OCI-LY7 (cell line): ENCODE data around the gene FMN2. TPM values are rescaled to one million over a fixed set of nuclear protein-coding genes. Genes with fewer than 3 reads are reported as not detected.

Experiments used
- BruUV-seq: library from RNA; stranded (reverse); fragments of 400-500 nt; replicated peaks from 2 replicates; lab custom pipeline; 2021; lab: Mats Ljungman, UMichigan
- CTCF ChIA-PET: fragments of 300-600 bp; sonication (Branson Sonifier 250); formaldehyde crosslinking; loops from one replicate; lab custom pipeline; 2022; ENCODE audit warnings: antibody characterized with exemption; ENCODE audit not compliant: unreplicated experiment; lab: Charles Lee
- POLR2A ChIA-PET: fragments of 300-600 bp; sonication (Branson Sonifier 250); formaldehyde crosslinking; loops from one replicate; lab custom pipeline; 2022; ENCODE audit warnings: antibody characterized with exemption; lab: Charles Lee
- DNase-seq: peaks from one replicate; pipeline ENCODE4 v3.0.0-alpha.2; 2015; ENCODE audit warnings: low spot score
- H2AFZ ChIP-seq: fragments of 200-600 bp; sonication (generic), shearing (Covaris generic); 2 replicates; pipeline ENCODE4 v1.6.1; 2014; ENCODE audit warnings: mild to moderate bottlenecking, antibody characterized with exemption, low read length, moderate library complexity
- H3K27ac ChIP-seq: fragments of 200-600 bp; sonication (generic); 2 replicates; pipeline ENCODE4 v1.5.1; 2014; ENCODE audit warnings: mixed run types, low read depth, mild to moderate bottlenecking, moderate library complexity, low read length, inconsistent platforms; ENCODE audit not compliant: poor library complexity, severe bottlenecking
- H3K36me3 ChIP-seq: fragments of 200-600 bp; sonication (generic); 2 replicates; pipeline ENCODE4 v1.6.1; 2014; ENCODE audit warnings: mild to moderate bottlenecking, antibody characterized with exemption, low read length, moderate library complexity, mixed read lengths; ENCODE audit not compliant: insufficient read depth
- H3K4me1 ChIP-seq: fragments of 200-600 bp; sonication (generic); 2 replicates; pipeline ENCODE4 v1.5.1; 2014; ENCODE audit warnings: mild to moderate bottlenecking, low read length; ENCODE audit not compliant: insufficient read depth, poor library complexity, severe bottlenecking
- H3K4me2 ChIP-seq: fragments of 200-600 bp; sonication (generic); 2 replicates; pipeline ENCODE4 v1.6.1; 2014; ENCODE audit warnings: mild to moderate bottlenecking, low read length
- H3K4me3 ChIP-seq: fragments of 200-600 bp; sonication (generic); 2 replicates; pipeline ENCODE4 v1.5.1; 2014; ENCODE audit warnings: mild to moderate bottlenecking, low read depth, low read length; ENCODE audit not compliant: poor library complexity, severe bottlenecking
- H3K79me2 ChIP-seq: fragments of 200-600 bp; sonication (generic); 2 replicates; pipeline ENCODE4 v1.6.1; 2016; ENCODE audit warnings: low read depth, mild to moderate bottlenecking, low read length, moderate library complexity, mixed read lengths; ENCODE audit not compliant: insufficient read depth
- H3K9me2 ChIP-seq: fragments of 200-600 bp; sonication (generic); 2 replicates; pipeline ENCODE4 v1.6.1; 2016; ENCODE audit warnings: mild to moderate bottlenecking, low read length, mixed read lengths; ENCODE audit not compliant: insufficient read depth
- H3K9me3 ChIP-seq: fragments of 200-600 bp; sonication (generic); 2 replicates; pipeline ENCODE4 v1.6.1; 2014; ENCODE audit warnings: mild to moderate bottlenecking, mixed run types, low read length, mixed read lengths
- H4K20me1 ChIP-seq: fragments of 200-600 bp; sonication (generic); 2 replicates; pipeline ENCODE4 v1.6.1; 2014; ENCODE audit warnings: mild to moderate bottlenecking, antibody characterized with exemption, low read length, moderate library complexity, mixed read lengths; ENCODE audit not compliant: insufficient read depth
- CTCF ChIP-seq: fragments of 200-600 bp; sonication (generic); conservative IDR thresholded peaks from 2 replicates; pipeline ENCODE4 v1.5.1; 2014; ENCODE audit warnings: mild to moderate bottlenecking, antibody characterized with exemption, low read length, moderate library complexity, mixed read lengths
- EZH2phosphoT487 ChIP-seq: fragments of 200-600 bp; sonication (generic); IDR thresholded peaks from 2 replicates; pipeline ENCODE4 v1.6.1; 2018; ENCODE audit warnings: low read depth, borderline replicate concordance, mild to moderate bottlenecking, mixed run types, antibody characterized with exemption, low read length, moderate library complexity, mixed read lengths
- intact Hi-C: fragments of 100-400 bp; cut with micrococcal nuclease; formaldehyde crosslinking; loops from one replicate; pipeline ENCODE4 v1.10.0; 2022; ENCODE audit not compliant: unreplicated experiment
- total RNA-seq, 2 experiments: library from RNA; depleted of rRNA in 1 of 2; stranded (reverse); fragments of >200 nt in 1 of 2; shearing (Covaris generic) in 1 of 2; gene quantifications; 2 replicates each; pipeline ENCODE4 v1.2.3, GENCODE V29; 2014 to 2022

Gene FMN2
- total RNA-seq, 2 experiments from 2014 or later = not detected

GRCh38 chr1:240487493-240487892 is 395.8 kb downstream of the FMN2 start:
- POLR2A ChIA-PET = interaction anchor here (0.6 kb wide), 1 partner anchor 138 kb away, joined by 5 read pairs; no protein-coding TSS in a partner anchor
- DNase-seq = no peak
- H2AFZ ChIP-seq = no peak overlapping the region
- H3K27ac ChIP-seq = no peak overlapping the region
- H3K36me3 ChIP-seq = no peaks in the 10 kb centered on the region
- no peaks in the 10 kb centered on the region for H3K79me2 ChIP-seq
- H3K4me2 ChIP-seq = no peak overlapping the region
- no peak overlapping the region for H3K4me3 ChIP-seq
- intact Hi-C loops = no loop called here
- CTCF ChIA-PET = no interaction called here
- no peaks in the 10 kb centered on the region for H4K20me1 ChIP-seq
- BruUV-seq = no TSS peak
- no peaks in the 10 kb centered on the region for H3K9me2 ChIP-seq
- H3K9me3 ChIP-seq = no peaks in the 10 kb centered on the region
- TF ChIP-seq EZH2phosphoT487 = no peak
- no peak for TF ChIP-seq CTCF
- H3K4me1 ChIP-seq = no peaks in the 10 kb centered on the region

GRCh38 chr1:240491156-240491555 is 399.5 kb downstream of the FMN2 start:
- TF ChIP-seq EZH2phosphoT487 (no peak), CTCF (no peak)
- no peak overlapping the region for H3K4me2 ChIP-seq
- H3K9me2 ChIP-seq = no peaks in the 10 kb centered on the region
- no peaks in the 10 kb centered on the region for H4K20me1 ChIP-seq
- ChIA-PET CTCF (no interaction called here), POLR2A (no interaction called here)
- no peak for DNase-seq
- intact Hi-C loops = no loop called here
- no TSS peak for BruUV-seq
- no peaks in the 10 kb centered on the region for H3K36me3 ChIP-seq
- H2AFZ ChIP-seq = no peak overlapping the region
- H3K4me1 ChIP-seq = no peaks in the 10 kb centered on the region
- no peak overlapping the region for H3K4me3 ChIP-seq
- no peaks in the 10 kb centered on the region for H3K9me3 ChIP-seq
- H3K79me2 ChIP-seq = no peaks in the 10 kb centered on the region
- H3K27ac ChIP-seq = no peak overlapping the region

GRCh38 chr1:240491796-240492195 is 400.1 kb downstream of the FMN2 start:
- CTCF ChIA-PET = no interaction called here
- no peak overlapping the region for H2AFZ ChIP-seq
- intact Hi-C loops = no loop called here
- POLR2A ChIA-PET = no interaction called here
- no peak for DNase-seq
- H3K4me3 ChIP-seq = no peak overlapping the region
- BruUV-seq = no TSS peak
- H3K79me2 ChIP-seq = no peaks in the 10 kb centered on the region
- no peaks in the 10 kb centered on the region for H3K36me3 ChIP-seq
- no peak overlapping the region for H3K27ac ChIP-seq
- no peaks in the 10 kb centered on the region for H3K9me3 ChIP-seq
- H3K4me1 ChIP-seq = no peaks in the 10 kb centered on the region
- no peak overlapping the region for H3K4me2 ChIP-seq
- TF ChIP-seq EZH2phosphoT487 = no peak
- no peak for TF ChIP-seq CTCF
- H4K20me1 ChIP-seq = no peaks in the 10 kb centered on the region
- H3K9me2 ChIP-seq = no peaks in the 10 kb centered on the region
